ENCODE measurements around the gene SLAMF8.

GRCh38 chr1:159800177-159800930 is 26.3 kb upstream of the SLAMF8 start:
- TF ChIP-seq POLR2A (IDR thresholded peaks at IDR 0.05; ENCODE audit: low read depth, low read length) (no peak), POLR2AphosphoS5 (IDR thresholded peaks at IDR 0.05; ENCODE audit: low read depth, low read length) (no peak)

Data from GM12892 (cell line).